ENCODE results near the gene USH2A.

USH2A gene

DNA sequence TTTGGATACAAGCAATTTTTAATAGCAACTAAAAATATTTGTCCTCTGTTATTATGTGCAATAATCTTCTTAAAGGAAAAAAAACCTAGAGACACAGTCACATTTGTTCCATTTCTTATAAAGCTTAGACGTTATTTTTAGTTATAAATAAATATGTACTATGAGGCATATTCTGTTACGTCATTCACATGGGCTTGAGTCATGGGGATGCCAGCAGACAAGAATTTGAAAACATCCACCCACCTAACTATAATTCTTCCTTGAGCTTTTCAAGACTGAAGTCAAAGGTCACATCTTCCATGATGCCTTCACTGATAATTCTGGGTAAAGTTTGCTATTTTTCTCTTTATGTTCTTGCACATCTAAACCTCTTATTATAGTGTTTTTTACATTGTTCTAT is 587.3 kb downstream of the USH2A start:
- no peak for DNase-seq

DNA sequence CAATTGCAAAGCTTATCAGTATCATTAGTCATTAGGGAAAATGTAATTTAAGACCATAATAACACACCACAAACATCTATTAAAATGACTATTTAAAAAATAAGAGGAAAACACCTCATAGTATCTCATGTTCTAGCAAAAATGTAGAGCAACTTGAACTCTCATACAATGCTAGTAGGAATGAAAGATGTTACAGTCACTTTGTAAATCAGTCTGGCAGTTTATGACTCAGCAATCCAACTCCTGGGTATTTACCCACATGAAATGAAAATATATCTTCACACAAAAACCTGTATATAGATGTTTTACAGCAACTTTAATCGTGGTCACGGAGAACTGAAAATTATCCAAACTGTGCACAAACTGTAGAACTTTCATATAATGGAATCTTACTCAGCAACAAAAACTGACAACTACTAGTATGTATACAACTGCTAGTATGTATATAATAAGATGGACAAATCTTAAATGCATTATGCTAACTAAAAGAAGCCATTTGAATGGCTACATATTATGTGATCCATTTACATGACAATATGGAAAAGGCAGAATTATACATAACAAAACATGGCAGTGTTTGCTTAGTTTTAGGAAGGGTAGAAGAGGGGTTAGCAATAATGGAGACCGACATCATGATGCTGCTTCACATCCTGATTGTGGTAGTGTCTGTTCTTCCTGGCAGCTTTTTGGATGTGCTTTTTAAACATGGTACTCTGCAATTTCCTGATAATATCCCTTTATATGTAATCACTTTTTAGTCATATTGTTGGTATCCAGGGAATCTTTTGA is 589.1 kb downstream of the USH2A start:
- no peak for DNase-seq

DNA sequence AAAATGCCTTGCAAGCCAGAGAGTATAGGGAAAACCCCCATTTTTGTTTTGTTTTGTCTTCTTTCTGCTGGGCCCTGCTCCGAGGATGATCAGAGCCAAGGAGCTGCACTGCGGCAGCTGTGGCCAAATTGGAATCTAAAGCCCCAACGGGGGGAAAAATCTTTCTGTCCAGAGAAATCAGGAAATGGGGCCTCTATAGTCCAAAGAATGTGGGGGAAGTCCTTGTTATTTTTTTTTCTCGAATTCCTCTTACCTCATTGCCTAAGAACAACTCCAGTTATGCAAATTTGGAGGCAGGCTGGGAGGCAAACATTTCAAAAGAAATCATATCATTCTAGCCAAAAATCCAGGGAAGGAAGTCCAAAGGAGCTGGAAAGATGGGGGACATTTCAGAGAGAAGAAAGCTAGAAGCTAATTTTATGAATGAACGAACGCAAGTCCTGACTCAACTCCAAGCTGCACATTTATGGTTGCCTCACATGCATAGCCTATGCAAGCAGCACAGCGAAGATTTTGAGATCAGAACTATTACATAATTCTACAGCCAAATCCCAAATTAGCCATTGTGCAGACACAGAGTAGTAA is 592.9 kb downstream of the USH2A start:
- no peak for DNase-seq

DNA sequence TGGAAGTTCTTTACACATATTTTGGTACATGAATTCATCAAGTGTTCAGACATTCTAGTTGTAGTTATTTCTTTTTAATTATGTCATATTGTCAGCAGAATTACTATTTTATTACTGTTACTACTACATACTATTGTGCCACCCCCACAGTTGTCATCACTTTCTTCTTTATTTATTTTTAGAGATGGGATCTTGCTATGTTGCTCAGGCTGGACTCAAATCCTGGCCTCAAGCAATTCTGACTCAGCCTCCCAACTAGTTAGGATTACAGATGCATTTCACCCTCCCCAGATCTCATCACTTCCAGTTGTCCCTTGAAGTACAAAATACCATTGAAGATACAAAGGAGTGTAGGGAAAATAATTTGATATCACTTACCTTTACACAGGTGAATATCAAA is 598.2 kb downstream of the USH2A start:
- no peak for DNase-seq

DNA sequence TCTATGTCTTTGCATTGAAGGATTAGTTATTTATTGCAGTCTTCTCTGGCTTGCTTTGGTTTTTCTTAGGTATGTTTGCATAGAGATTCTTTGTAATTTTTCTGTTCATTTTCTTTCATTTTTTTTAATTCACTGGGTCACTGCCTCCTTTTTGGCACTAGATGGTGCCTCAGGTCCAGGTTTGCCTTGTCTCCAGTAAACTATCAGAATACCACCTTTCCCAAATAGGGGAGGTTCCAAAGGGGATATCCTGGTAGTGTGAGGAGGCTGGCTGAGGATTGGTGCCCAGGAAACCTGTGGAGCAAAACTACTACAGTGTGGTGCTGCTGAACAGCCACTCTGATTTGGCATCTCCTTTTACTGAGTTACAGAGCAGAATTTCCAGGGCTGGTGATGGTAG is 599.0 kb downstream of the USH2A start:
- DNase-seq: no peak

DNA sequence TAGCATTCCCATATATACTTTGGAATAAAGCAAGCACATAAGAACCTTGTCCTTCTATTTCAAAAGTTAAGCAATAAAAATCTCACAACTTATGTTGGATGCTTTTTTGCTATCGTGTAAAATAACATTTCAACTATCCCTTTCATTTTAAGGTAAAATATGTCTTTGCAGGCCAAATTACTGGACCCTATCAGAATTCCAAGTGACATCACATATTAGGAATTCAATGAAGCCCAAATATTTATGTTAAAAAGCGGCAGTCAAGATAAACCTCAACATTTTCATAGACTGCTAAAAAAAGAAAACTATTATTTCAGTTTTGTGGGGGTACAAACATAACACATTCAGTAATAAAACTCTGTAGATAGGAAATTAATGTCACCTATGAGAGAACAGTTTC is 604.1 kb downstream of the USH2A start:
- DNase-seq: no peak

DNA sequence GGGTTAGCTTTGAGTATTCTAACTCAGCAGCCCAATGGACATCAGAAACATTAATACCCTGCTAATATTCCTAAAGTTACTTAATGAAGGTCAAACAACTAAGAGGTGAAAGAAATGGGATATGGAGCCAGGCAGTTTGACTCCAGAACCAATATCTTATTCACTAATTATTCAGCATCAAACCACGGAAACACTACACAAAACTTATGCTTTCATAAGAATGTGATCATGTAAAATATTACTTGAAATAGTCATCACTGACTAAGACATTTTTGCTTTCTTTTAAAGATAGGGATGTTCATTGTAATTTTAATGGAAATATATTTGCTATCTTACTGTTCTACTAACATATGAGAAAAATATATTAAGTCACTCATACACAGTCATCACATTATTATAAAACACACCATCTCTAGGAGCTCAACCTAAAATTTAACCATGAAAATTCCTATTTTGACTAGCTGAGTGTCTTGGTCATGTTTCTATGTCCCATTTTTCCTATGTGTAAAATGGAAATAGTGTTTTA is 615.3 kb downstream of the USH2A start:
- DNase-seq: no peak

DNA sequence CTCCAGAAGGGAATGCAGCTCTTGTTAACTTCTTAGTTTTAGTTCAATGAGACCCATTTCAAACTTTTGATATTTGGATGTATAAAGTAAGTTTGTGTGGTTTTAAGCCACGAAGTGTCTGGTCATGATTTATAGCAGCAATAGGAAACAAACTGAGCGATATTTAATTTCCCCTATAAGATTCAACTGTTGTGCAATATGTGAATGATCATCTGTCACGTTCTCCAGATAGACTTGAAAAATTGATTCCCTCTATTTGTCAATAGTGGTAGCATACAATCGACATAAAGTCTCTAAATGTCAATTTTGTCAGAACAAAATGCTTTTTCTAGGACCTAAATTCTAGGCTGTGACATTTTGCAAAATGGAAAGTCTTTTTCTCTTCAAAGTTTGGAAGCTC is 616.0 kb downstream of the USH2A start:
- DNase-seq: no peak

DNA sequence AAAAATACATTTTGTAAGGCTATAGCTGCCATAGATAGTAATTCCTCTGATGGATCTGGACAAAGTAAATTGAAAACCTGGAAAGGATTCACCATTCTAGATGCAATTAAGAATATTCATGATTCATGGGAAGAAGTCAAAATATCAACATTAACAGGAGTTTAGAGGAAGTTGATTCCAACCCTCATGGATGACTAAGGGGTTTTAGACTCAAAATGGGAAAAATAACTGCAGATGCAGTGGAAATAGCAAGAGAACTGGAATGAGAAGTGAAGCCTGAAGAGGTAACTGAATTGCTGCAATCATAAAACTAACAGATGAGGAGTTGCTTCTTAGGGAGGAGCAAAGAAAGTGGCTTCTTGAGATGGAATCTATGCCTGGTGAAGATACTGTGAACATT is 625.4 kb downstream of the USH2A start:
- no peak for DNase-seq

DNA sequence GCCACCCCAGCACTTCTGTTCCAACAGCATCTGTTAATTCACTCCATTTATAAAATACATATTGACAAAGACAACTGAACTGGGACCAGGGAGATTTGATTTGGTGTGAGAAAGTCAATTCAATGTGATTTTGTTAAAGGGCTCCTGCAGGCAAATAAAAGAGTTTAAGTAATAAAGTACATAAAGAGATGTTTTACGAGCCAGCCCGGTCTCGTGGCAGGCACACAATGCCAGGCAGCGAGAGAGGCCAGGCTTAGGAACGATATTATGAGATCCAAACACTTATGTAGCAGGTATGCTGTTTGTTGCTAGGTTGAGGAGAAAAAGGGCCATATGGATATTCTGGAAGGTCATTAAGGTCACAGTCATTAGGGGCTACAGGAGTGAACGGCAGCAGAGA is 629.1 kb downstream of the USH2A start:
- DNase-seq: no peak

DNA sequence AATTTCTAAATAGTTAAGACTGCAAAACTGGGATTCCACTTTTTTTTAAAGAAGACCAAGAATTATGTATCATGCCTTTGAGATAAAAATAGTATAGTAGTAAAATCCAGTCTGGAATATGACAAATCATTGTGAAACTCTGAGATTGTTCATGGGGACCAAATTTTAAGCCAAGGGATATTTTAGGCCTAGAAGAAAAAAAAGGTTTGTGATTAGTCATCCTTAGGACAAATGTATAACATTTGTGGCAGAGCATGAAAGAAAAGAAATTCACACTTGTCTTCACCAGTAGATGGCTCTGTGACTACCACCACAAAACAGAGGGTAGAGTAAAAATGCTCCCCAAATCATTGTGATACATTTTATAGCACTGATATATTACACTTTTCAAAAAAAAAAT is 630.1 kb downstream of the USH2A start:
- no peak for DNase-seq

DNA sequence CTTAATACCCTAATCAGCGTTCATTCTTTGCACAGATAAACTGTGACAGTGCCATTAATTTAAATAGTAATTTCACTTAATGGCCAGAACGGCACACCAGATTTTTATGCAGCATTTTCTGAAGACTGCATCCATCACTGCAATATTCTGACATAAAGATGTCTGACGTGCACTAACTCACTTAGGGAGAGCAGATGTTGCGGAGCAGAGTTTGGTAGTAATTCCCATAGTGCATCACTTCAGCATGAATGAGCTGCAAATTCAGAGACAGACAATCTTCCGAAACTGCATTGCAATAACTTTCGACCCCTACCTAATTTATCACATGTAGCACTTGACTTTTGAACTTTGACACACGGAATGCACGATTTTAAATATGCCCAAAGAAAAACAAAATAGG is 630.8 kb downstream of the USH2A start:
- DNase-seq: no peak

DNA sequence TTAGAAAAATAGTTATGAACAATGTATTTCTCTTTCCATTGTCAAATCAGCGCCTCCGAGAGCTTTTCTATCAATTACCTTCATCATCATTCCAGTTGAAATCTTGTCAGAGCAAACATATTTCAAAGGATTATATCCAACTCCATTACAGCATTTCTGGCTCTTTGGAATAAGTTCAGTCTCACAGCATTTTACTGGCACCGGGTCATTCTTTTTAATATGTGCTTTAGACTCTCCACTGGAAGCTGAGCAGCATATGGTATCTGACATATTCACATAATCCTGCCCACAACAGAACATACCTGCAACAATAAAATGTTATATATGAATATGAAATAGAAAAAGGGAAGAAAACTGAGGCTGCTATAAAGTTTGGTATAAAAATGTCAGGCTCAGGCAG is 633.3 kb downstream of the USH2A start:
- no peak for DNase-seq

DNA sequence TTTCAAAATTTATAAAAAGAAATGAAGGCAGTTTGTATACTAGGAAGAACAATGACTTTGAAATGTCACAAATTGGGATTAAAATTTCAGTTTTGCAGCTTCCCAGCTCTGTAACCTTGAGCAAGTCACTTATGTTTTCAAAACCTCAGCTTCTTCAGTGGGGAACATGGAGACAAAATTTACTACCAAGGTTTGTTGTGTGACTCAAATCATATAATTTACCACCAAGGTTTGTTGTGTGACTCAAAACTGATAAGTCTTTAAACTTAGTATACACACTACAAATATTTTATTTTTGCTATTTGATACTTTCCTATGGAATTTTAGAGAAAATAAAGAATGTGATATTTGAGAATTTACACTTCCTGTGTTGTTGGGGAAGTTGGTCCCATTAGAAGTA is 636.3 kb downstream of the USH2A start:
- no peak for DNase-seq

DNA sequence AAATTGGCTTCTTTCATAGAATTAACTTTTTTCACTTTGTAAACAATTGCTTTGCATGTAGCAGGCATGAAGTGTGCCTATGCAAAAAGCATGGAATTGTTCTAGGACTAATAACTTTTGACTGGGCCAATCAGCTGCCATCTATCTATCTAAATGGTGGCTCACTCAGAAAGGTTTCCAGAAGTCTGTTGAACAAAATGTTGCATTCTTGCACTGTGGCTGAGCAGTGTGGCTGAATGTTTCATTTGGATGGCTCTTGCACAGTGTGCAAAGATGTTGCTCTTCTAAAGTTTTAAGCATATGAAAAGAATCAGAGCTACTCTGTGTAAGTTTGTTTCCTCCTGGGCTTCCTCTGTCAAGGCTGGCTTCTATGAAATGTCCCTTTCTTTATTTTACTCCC is 642.6 kb downstream of the USH2A start:
- no peak for DNase-seq

DNA sequence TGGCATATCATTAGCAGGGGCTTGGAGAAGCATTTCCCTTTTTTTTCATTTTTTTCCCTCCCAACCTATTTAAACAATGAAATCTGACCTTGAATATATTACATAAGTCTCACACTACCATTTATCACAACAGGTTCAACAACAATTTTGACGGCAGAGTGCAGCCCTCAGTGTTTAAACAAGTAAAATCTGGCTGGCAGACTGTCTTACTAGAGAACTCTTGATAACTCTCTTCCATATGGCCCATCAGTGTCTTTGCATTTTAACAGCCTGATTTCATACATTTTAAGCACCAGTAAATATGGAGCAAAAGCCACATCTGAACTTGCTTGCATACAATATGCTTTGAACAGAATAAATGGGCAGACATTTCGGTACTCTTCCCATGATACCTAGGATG is 643.1 kb downstream of the USH2A start:
- no peak for DNase-seq

DNA sequence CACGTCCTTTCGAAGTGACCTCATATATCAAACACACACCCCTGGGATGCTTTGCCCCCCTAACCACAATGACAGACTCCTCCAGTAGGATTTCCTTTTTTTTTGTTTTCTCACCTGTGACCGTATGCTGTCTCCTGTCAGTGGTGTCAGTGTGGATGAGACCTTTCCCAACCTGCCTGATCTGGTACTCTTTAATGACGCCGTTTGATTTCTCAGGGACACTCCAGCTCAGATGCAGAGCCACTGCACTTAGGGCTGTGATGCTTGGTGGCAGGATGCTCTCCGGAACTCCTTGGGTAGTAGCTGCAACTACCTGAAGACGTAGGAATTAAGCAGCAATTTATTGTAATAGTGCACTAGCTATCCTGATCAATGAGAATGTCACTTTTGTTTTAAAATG is 643.5 kb downstream of the USH2A start:
- DNase-seq: no peak

DNA sequence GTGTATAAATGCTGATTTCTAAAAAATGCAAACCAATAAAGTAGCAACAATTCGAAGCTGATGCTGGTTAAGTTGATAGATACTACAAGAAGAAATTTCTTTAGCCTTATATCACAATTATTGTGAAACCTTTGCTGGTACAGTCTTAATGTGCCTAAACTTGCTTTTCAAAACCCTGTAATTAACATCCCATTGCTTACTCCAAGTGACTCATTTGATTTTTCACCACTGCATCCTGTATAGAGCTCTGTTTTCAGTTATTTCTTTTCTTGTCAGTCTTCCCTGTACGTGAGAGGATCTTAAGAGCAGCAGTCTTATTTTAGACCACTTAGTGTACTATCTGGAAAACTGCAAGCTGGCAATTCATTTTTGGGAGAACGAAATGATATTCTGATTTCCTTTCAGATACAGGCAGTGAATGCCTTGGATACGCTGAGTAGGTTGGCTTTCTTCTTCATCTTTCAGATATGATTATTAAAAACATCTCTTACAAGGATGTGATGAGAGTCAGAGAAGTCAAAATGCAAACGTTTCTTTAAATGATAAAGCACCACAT is 645.8 kb downstream of the USH2A start:
- DNase-seq: no peak

DNA sequence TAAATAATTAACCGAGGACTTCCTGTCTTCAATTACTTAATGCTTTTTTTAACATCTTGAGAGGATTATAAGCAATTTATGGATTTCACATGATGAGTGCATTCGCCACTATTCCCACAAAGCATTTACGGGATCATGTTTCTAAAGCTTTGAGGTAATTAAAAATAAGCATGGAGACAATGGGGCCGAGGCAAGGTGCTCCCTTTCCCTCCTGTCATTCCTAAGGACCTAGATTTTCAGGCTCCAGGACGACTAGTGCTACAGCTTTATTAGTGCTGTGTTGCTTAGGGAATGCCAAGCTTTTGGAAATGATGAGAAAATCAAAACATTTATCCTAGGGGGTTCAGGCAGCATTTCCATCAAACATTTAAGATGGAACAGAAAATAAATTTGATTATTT is 646.9 kb downstream of the USH2A start:
- DNase-seq: no peak

DNA sequence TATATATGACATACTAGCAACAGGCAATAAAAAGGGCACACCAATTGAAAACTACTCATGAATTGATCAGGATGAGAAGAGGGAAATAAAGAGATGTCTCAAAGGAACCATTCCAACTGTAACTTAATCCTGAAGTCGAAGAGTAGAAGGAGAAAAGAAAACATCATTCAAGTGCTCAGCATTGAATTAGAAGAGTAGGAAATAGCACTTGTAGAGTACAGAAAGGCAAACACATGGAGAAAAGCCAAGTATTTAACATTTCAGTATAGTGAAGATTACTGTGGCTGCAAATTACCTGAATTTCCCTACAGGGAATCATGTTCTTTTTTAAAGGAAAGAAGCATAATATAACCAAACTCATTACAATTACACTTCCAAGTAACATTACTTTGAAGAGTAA is 651.1 kb downstream of the USH2A start:
- DNase-seq: no peak

DNA sequence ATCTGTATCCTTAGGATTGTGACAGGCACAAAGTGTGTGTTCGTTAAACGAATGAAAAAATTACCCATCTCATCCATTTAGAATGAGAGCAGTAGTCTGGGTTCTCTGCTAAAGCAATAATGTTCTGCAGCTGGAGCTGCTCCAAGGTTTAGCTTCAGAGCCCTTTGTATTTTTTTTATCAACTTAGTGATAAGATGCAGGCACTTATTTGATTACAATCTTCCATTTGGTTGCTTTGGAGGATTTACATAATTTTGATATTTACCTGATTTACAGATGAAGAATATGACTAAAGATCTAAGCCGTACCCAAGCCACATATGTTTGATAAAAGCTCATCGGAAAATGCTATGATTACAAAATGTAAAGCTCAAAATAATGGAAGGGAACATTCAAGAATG is 654.9 kb downstream of the USH2A start:
- no peak for DNase-seq

DNA sequence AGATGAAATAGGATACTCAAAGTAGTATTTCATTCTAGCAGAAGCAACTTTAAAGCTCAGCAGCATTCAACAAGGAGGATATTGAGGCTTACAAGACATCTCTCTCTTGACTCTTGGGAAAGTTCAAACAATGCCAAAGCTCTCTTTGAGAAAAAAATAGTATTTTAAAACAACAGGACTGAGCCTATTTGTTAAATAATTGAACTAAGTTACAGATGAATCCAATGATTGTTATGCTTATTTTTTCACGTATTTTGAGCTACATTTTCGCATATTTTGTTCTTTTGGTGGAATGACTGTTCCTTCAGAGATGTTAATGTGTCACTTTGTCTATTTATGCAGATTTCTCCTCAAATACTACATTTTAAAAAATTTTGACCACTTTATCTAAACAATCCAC is 655.5 kb downstream of the USH2A start:
- no peak for DNase-seq

DNA sequence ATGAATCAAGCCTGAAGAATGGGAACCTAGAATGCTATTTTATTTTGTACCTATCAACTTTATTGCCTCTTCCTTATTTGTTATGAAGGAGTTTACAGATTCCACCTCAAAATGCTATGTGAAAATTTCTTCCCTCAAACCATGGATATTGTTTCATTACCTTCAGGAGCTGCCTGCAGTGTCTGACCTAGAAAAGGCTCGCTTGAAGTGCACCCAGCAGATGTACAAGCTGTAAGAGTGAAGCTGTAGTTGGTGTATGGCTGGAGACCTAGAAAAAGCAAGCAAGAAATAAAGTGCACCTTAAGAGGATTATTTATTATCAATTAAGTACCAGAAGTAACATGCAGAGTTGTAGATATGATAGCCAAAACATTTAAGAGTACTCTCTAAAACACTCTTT is 656.7 kb downstream of the USH2A start:
- no peak for DNase-seq

DNA sequence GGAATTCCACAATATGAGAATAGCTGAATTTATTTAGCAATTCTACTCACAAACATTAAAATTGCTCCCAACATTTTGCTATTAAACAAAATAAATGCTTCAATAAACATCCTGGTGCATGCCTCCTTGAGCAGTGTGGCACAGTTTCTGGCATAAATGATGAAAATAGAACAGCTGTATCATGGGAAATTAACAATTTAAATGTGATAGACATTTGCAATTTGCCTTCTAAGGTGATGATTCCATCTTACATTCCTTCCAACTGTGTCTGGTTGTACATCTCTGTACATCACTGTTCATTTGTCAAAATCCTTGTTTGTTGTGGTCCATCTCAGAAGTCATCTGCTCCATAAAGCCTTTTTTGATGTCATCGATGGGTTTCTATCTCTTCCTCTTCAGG is 657.4 kb downstream of the USH2A start:
- DNase-seq: no peak

DNA sequence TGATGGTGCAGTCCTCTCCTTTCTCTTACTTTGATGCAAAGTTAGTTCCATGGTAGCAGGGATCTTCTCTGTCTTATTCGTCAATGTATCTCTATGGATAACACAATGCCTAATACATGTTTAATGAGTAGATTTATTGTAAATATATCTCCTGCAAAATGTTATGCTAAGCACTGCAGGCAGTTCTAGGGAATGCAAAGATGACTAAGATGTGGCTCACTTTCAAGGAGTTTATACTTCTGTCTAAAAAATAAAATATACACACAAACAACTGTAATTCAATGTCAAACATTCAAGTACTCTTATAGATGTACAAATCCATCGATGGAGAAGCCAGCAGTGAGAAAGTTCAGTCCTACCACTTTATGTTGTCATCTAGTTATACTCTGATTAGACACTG is 661.8 kb downstream of the USH2A start:
- DNase-seq: no peak

All from activated CD4-positive, alpha-beta T cell treated with anti-CD3 and anti-CD28 coated beads for 1 hour (primary cell).